CD4-positive, alpha-beta T cell (primary cell): Measurements from ENCODE around the gene ANO5. TPM values are rescaled to one million over a fixed set of nuclear protein-coding genes. Genes with fewer than 3 reads are reported as not detected.

Source experiments
- ATAC-seq: fragments of 200-7000 bp; cut with Tn5 transposase; one replicate; pipeline ENCODE4 v1.10.0; 2022; ENCODE audit warnings: mild to moderate bottlenecking; ENCODE audit not compliant: poor library complexity
- CTCF ChIA-PET: fragments of 350-600 bp; sonication (Branson Sonifier 250); formaldehyde crosslinking; loops from one replicate; lab custom pipeline; 2021; ENCODE audit warnings: antibody characterized with exemption, inconsistent platforms; lab: Charles Lee
- POLR2A ChIA-PET: fragments of 350-600 bp; sonication (Branson Sonifier 250); formaldehyde crosslinking; loops from one replicate; lab custom pipeline; 2021; ENCODE audit warnings: antibody characterized with exemption, inconsistent platforms; lab: Charles Lee
- DNase-seq, 14 experiments: peaks; one replicate each; pipeline ENCODE4 v3.0.0-alpha.2; 2013 to 2020; ENCODE audit warnings: mixed read lengths in 2 of 14
- H3K27ac ChIP-seq, 2 donors: one replicate each; pipeline versions ENCODE4 v1.5.1 to v1.7.0; 2013; ENCODE audit warnings: low read length in 2 of 2, low read depth in 1 of 2, mild to moderate bottlenecking in 1 of 2
- H3K27me3 ChIP-seq, 2 experiments: 1 replicate in 1 of 2; 2 replicates in 1 of 2; pipeline versions ENCODE4 v1.6.1 to v1.7.0; 2013; ENCODE audit warnings: low read length in 2 of 2, control low read depth in 1 of 2, mild to moderate bottlenecking in 1 of 2, moderate library complexity in 1 of 2; ENCODE audit not compliant: insufficient read depth in 2 of 2, control insufficient read depth in 1 of 2
- H3K36me3 ChIP-seq: one replicate; pipeline ENCODE4 v1.6.1; 2013; ENCODE audit warnings: low read length, control low read depth; ENCODE audit not compliant: insufficient read depth
- H3K4me1 ChIP-seq: one replicate; pipeline ENCODE4 v1.6.1; 2013; ENCODE audit warnings: low read length, control low read depth; ENCODE audit not compliant: insufficient read depth
- H3K4me3 ChIP-seq: one replicate; pipeline ENCODE4 v1.5.1; 2013; ENCODE audit warnings: mild to moderate bottlenecking, low read length, moderate library complexity
- H3K9me3 ChIP-seq, 2 experiments: 1 replicate in 1 of 2; 2 replicates in 1 of 2; pipeline versions ENCODE4 v1.6.1 to v1.7.0; 2013; ENCODE audit warnings: low read length in 2 of 2, mild to moderate bottlenecking in 2 of 2, control low read depth in 1 of 2, moderate library complexity in 1 of 2; ENCODE audit not compliant: control insufficient read depth in 1 of 2, insufficient read depth in 1 of 2
- H3K27ac Mint-ChIP-seq: one replicate; pipeline ENCODE4 v1.8.0; 2020; ENCODE audit warnings: mixed read lengths
- H3K27me3 Mint-ChIP-seq: one replicate; pipeline ENCODE4 v1.8.0; 2021; ENCODE audit warnings: mixed read lengths
- H3K36me3 Mint-ChIP-seq: one replicate; pipeline ENCODE4 v1.8.0; 2021; ENCODE audit warnings: low read depth, mixed read lengths
- H3K4me1 Mint-ChIP-seq: one replicate; pipeline ENCODE4 v1.8.0; 2021; ENCODE audit warnings: low read depth, mixed read lengths
- H3K4me3 Mint-ChIP-seq: one replicate; pipeline ENCODE4 v1.8.0; 2020; ENCODE audit warnings: mild to moderate bottlenecking, mixed read lengths
- H3K9me3 Mint-ChIP-seq: one replicate; pipeline ENCODE4 v1.8.0; 2020; ENCODE audit warnings: mixed read lengths
- CTCF ChIP-seq: fragments of 200-600 bp; IDR thresholded peaks from one replicate; pipeline ENCODE4 v1.8.0; 2022; ENCODE audit warnings: antibody characterized with exemption, mild to moderate bottlenecking
- intact Hi-C, 2 experiments: fragments of 100-400 bp; cut with DNase I in 1 of 2; cut with micrococcal nuclease in 1 of 2; formaldehyde crosslinking; loops; one replicate each; pipeline versions ENCODE4 v1.15.1 to v1.9.0; 2023 to 2025; cut with DNase I, micrococcal nuclease
- total RNA-seq, 174 experiments: library from RNA in 2 of 174; stranded (reverse) in 2 of 174; gene quantifications; one replicate each; pipeline ENCODE4 v1.2.3 and lab custom pipeline; 2021 to 2026

The ANO5 gene
- total RNA-seq, 2 experiments from 2014 or later = not detected

- no peak overlapping the region for H3K27ac Mint-ChIP-seq
- ChIA-PET CTCF (no interaction called here), POLR2A (no interaction called here)
- no peaks in the 10 kb centered on the region for H3K27me3 ChIP-seq
- H3K27me3 Mint-ChIP-seq = no peaks in the 10 kb centered on the region
- no peaks in the 10 kb centered on the region for H3K9me3 ChIP-seq
- H3K4me1 Mint-ChIP-seq = no peaks in the 10 kb centered on the region
- no peaks in the 10 kb centered on the region for H3K4me1 ChIP-seq
- H3K9me3 Mint-ChIP-seq = no peaks in the 10 kb centered on the region
- no peak overlapping the region for H3K27ac ChIP-seq
- no peak overlapping the region for H3K4me3 ChIP-seq
- no peak overlapping the region for H3K4me3 Mint-ChIP-seq
- TF ChIP-seq CTCF = no peak
- H3K36me3 ChIP-seq = no peaks in the 10 kb centered on the region
- no peak for ATAC-seq
- intact Hi-C loops = no loop called here
- DNase-seq = no peak
- no peaks in the 10 kb centered on the region for H3K36me3 Mint-ChIP-seq
Measured at GRCh38 chr11:22216940-22217339, 24.1 kb downstream of the ANO5 start.

- Mint-ChIP-seq H3K36me3 (no peaks in the 10 kb centered on the region), H3K27ac (no peak overlapping the region), H3K9me3 (no peaks in the 10 kb centered on the region), H3K4me3 (no peak overlapping the region), H3K27me3 (no peaks in the 10 kb centered on the region), H3K4me1 (no peaks in the 10 kb centered on the region)
- POLR2A ChIA-PET = no interaction called here
- Histone ChIP-seq H3K36me3 (no peaks in the 10 kb centered on the region), H3K4me3 (no peak overlapping the region), H3K27me3 (no peaks in the 10 kb centered on the region), H3K9me3 (no peaks in the 10 kb centered on the region), H3K4me1 (no peaks in the 10 kb centered on the region), H3K27ac (no peak overlapping the region)
- intact Hi-C loops = no loop called here
- TF ChIP-seq CTCF = no peak
- CTCF ChIA-PET = no interaction called here
- DNase-seq (no peak), ATAC-seq (no peak)
Measured at GRCh38 chr11:22221143-22221542, 28.3 kb downstream of the ANO5 start.

GRCh38 chr11:22225190-22225589 lies 32.3 kb downstream of the ANO5 start:
- CTCF ChIA-PET = no interaction called here
- Histone ChIP-seq H3K36me3 (no peaks in the 10 kb centered on the region), H3K4me3 (no peak overlapping the region), H3K4me1 (no peaks in the 10 kb centered on the region), H3K9me3 (no peaks in the 10 kb centered on the region), H3K27me3 (no peaks in the 10 kb centered on the region), H3K27ac (no peak overlapping the region)
- Mint-ChIP-seq H3K4me3 (no peak overlapping the region), H3K4me1 (no peaks in the 10 kb centered on the region), H3K27me3 (no peaks in the 10 kb centered on the region), H3K36me3 (no peaks in the 10 kb centered on the region), H3K9me3 (no peaks in the 10 kb centered on the region), H3K27ac (no peak overlapping the region)
- no peak for DNase-seq
- POLR2A ChIA-PET = no interaction called here
- no peak for TF ChIP-seq CTCF
- no peak for ATAC-seq
- intact Hi-C loops = no loop called here
